ENCODE data around the gene ADAMTS9. TPM values are rescaled to one million over a fixed set of nuclear protein-coding genes. Genes with fewer than 3 reads are reported as not detected.

Gene ADAMTS9
- polyA plus RNA-seq, 12 donors: 58.0 to 123 (median 91.2) TPM; not detected in 1

DNA sequence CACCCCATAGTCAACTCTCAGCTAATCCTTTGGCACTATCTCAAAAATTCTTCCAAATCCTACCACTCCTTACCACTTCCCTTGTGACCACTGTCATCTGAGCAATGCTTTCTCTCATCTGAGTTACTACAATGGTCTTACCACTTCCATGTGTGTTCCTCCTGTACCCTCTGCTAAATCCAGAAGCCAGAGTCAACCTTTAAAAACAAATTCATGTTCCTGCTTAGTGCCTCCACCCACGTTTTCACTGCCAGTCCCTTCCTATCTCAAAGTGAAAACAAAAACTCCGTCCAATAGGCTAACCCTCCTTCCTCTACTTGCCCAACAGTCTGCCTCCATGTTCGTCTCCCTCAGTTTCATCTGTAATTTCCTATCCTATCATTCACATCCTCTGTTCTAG, 109.0 kb downstream of the ADAMTS9 start:
- DNase-seq: no peak

DNA sequence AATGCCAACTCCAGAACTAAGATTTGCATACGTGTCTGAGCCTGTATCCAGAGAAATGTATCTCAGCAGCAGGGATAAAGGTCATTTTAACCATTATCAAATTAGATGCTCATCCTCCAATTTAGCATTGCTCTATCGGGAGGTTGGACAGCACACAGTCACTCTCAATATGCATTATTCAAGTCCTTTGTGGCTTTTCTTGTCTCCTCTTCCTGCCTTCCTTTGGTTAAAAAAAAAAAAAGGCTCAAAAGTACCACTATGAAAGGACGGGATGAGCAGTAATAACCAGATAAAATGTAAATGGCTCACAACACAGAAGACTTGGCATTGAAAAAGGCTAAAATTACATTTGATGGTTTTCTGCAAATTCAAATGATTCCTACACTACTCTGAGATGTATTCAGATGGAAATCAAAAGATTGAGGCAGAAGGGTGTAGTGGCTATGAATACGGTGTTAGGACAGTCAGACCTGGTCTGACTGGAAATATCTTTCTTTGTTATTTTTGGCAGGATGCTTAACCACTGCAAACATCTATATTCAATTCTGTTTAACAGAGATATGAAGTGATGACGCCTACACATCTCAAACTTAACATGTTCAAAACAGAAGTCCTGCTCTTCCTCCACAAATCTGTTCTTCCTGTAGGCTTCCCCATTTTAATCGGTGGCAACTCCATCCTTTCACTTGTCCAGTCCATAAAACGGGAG, 109.6 kb downstream of the ADAMTS9 start:
- DNase-seq: no peak

DNA sequence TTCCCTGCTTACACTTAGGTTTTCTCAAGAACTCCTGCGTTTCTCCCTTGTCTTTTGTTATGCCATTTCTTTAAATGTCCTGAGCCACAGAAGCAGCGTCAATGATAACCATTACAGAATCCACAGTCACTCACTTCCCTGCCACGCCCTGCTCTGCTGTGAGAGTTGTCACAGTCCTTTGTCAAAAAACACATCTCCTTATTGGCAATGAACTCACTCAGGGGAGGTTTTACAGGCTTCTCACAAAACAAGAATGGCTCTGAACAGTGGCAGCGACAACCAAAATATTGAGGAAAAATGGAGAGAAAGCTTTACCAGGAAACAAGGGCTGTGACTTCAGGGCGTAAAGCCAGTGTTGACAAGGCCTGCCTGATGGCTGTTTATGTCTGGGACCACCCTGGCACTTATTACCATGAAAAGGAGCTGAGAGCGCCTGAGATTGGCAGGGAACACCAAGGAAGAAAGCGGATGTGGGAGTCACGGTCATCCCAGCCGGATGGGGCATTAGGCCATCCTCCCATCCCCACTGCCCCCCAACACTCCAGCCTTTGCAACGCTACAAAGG, 111.5 kb downstream of the ADAMTS9 start:
- no peak for DNase-seq

DNA sequence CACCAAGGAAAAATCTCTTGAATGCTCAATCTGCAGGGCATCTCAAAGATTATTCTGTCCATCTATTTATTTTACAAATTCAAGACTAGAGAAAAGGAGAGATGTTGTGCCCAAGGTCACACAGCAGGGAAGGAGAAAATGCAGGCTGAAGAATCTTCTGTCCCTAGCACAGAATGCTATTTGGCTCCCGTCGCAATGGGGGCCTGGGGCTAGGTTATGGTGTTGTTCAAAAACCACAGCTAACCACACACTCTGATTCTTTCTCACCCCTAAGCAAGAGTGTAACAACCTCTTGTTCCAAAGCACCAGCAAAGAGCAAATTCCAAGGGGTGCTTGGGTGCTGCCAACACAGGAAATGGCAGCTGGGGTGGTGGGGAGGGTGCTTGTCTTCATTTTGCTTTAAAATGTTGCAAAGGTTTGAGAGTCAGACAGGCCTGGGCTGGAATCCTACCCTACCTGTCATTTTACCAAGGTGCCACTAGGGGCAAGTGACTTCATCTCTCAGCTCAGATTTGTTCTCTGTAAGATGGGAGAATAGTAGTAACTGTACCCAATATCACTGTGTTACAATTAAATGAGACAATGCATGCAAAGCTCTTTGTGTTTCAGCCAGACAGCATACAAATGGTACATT, 112.5 kb downstream of the ADAMTS9 start:
- DNase-seq: no peak

DNA sequence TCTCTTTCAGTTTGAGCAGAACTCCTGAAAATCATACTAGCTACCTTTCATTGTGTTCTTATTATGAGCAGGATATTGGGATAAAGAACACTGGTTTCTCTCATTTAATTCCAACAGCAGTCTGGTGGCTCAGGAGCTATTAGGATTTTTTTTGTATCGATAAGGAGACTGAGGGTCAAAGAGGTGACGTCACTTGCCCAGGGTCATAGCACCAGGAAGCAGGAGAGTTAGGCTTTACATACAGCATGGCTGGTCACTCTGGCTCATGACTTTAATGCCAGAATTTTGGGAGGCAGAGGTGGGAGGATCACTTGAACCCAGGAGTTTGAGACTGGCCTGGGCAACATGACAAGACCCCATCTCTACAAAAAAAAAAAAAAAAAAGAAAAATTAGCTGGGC, 113.6 kb downstream of the ADAMTS9 start:
- no peak for DNase-seq

DNA sequence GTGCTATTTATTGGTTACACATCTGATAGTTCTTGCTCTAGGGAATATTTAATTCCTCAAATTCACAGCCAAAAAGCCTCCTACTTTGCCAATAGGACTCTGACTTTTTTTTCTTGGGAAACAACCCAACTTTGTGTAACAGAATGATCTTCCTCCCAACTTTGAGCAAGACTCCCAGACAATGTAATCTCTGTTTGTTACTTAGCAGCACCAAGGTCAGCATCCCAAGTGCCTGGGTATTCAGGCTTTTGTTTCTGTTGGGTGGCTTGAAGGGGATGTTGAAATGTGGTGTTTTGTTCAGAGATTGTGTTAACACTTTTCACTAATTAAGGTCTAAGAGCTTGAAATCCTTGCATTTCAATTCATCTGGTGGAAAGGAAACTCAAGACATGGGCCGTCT, 115.8 kb downstream of the ADAMTS9 start:
- DNase-seq: no peak

DNA sequence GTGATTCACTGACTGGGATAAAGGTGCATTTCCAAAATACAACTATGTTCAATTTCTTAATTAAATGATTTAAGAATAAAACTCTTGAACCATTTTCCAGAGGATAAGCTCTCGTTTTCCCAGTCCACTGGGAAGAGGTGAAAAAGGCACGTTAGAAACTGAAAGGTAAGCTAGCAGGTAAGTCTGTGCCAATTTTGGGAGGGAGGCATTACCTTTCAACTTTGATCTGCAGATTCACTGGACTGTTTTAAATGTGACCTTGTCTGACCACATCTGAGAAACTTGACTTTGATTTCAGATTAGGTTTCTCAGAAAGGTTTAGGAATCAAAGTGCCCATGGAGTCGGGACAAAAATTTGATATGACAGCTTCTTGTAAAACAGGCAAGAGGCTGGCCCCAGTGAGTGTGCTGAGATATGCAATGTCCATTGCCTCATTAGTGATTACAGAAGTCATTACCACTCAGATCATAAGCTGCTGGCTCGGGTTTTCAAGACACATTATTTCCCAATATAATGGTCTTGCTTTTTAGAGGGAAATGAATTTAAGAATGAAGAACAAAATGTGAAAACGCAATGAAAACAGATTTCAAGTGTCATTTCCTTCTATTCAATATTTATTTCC, 118.8 kb downstream of the ADAMTS9 start:
- DNase-seq: no peak

DNA sequence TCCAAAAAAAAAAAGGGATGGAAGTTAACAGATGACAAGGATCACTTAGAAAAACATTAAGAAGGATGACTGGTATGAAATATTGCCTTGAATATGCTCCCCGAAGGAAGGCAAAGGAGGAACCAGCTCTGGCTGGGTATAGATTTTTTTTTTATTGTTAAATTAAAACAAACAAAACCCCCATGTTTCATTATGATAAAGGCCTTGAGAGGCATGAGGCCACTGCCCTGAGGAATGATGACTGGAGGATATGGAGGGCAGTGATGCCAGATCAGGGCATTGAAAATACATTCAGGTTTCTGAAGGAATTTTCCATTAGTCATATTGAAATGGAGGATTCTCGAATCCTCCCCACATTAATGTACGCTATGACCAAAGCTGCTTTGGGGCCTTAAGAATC, 120.9 kb downstream of the ADAMTS9 start:
- no peak for DNase-seq

DNA sequence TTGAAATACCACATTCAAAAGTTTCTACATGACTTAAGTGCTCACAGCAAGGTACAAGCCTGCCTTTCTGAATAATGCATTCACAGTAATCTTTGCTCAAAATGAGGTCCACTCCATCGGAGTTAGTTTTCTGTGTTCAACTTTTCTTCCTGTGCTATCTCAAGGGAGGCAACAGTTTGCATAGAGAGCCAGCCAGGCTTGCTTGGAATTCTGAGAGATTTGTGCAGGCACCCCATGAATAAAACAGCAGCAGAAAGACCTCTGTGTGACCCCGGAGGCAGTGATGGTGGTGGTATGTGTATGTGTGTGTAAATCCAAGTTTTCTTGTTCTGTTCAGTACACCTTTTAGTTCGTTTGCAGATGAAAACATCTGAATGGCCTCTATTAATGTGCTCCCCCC, 124.0 kb downstream of the ADAMTS9 start:
- no peak for DNase-seq

DNA sequence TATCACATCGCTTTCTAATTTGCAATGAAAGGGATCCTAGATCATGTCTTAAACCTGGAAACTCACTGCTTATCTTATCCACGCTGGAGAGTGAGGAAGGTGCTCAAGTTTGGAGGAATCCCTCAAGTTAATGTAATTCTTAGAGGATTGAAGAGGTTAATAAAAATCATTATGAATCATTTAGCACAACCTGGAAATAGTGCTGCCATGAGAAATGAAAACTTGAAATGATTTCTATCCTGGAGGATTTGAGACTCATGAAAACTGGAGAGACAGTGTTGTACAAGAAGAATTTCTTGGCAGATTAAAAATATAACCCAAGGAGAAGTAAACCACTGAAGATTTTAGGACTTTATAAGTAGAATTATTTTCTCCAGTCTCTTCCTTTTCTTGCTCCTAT, 125.9 kb downstream of the ADAMTS9 start:
- no peak for DNase-seq

DNA sequence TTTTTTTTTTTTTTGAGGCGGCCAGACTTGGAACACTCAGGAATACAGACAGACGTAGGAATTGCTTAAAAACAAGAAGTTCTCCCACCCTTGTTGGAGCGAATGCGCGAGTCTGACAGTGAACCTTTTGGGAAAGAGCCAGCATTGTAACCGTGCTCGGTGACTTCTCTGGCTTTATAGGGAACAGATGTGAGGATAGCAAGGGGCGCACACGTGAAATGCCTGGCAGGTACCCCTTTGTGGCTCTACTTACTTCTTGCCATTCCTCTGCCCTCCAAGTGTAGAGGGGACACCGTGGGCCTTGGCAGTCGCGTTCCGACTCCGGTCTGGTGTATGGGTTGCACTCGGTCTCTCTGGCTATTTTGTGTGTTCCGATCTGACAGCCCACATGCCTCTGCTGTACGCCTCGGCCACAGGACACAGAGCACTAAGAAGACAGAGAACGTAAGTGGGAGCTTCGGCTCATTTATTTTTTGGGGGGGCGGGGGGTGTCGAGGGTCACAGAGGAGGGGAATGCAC, 126.4 kb downstream of the ADAMTS9 start:
- DNase-seq: peak; percentile 78

DNA sequence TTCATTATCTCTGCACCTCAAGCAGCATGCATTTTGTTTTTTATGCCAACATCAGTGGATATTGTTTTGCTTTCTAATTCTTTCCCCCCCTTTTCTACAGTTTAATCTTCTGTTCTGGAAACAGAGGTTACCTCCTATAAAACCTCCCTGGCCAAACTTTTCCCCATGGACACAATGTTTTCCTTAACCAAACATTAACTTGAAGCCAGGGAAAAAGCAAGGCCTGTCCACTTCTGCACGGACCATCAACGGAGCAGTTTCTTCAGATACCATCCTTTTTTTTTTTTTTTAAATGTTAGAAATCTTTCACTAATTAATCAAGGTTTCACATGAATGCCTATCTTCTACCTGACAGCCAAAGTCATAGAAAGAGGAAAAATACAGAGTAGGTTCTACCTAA, 127.0 kb downstream of the ADAMTS9 start:
- DNase-seq: no peak

DNA sequence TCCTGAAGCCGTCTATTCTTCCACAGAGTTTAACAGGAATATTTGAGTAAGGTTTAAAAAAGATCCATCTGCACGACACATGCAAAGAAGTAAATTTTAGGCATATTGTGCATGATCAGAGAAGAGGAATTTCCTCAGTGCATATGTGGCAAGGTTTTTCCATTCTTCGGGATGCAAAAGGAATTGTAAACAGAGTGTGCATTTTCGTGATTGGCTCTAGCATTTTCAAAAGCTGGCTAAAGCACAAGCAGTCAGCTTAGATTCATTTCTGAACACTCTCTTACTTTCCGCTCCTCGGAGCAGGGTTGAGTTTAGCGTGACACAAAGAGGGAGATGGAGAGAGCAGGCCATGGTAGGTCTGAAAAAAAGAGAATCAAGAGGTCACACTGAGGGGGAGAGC, 128.2 kb downstream of the ADAMTS9 start:
- peak; percentile 57 for DNase-seq

DNA sequence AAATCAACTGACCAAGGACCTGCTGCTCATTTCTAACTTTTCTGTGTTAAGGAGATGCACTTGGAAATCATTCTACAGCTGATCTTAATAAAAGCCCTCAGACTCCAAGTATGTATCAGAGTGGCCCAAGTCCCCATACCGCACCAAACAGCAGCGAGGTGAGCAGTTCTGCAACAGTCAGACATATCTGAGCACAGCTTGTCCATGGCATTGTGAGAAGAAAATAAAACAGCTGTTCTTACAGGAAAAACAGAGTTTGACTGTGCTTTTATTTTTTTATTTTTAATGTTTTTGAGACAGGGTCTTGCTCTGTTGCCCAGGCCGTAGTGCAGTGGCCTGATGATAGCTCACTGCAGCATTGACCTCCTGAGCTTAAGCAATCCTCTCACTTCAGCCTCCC, 131.8 kb downstream of the ADAMTS9 start:
- DNase-seq: no peak

DNA sequence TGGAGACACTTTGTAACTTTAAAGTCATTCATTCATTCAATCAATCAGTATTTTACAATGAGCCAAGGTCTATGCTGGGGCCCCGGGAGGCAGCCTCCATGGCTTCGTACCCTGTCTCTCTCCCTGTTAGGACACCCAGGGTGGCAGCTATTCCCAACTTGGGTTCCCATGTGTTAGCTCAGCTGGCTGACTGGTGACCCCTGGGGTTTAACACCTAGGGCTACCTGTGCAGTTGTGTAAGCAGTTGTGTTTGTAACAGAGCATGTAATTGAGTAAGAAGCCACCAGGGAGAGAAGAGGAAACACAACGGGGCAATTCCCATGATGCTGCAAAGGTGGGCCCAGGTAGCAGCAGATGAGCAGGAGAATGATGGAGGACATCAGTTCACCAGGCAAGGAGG, 132.4 kb downstream of the ADAMTS9 start:
- no peak for DNase-seq

DNA sequence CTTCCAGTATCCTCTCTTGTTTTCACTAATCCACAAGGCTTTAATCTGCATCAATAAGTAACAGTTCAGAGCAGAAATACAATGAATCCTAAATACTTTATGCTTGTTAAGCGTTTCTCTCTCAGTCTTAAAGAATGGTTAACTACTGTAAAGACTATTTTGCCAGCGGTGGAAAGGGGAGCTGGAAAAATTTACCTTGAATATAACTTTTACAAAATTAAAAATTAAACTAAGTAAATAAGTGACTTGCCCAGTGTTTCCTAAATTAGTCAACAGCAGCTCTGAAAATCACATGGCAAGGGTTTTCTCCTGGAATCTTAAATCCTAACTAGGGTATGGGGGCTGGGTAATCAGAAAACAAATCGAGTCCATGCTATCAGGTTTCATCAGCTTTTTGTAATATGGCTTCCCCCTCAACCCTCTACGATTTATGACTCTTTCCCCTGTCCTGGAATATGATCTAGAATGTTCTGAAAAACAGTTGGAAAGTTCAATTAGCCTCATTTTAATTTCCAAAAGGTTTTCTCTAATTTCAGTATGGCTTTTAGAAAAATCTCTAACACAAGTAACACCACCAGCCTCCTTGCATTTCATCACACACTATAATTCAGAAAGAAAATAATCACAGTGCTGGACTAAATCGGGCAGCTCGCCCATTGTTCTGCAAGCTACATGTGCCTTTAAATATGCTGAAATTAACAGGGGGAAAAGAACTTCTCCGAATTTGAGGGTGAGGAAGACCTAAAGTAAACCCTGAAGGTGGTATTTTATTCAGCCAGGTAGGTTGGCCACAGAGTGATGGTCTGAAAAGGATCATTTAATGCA, 133.5 kb downstream of the ADAMTS9 start:
- no peak for DNase-seq

DNA sequence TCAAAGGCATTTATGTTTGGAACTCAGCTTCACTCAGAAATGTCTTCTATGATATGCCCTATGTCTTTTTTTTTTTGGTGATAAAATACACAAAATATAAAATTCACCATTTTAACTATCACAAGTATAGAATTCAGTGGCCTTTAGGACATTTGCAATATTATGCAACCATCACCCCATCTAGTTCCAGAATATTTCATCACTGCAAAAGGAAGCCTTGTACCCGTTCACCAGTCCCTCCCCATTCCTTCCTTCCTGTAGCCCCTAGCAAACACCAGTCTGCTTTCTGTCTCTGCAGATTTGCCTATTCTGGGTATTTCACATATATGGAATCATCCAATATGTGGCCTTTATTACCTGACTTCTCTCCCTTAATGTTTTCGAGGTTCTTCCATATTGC, 134.8 kb downstream of the ADAMTS9 start:
- no peak for DNase-seq

DNA sequence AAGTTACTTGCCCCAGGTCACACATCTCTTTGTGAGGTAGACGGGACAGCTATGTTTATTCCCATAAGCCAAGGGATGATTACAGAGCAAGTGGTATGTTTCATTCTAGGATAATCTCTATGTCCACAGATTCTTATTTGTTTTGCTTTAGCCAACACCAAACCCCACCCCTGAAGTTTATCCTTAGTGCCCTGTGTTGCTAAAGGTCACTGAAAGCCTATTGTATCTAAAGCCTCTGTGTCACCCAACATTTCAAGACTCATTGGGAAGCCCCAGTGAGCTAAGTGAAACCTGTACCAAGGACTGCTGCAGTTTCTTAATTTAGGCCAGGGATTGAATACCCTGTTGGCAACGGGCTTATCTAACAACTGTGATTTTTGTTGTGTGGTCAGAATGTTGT, 135.6 kb downstream of the ADAMTS9 start:
- no peak for DNase-seq

DNA sequence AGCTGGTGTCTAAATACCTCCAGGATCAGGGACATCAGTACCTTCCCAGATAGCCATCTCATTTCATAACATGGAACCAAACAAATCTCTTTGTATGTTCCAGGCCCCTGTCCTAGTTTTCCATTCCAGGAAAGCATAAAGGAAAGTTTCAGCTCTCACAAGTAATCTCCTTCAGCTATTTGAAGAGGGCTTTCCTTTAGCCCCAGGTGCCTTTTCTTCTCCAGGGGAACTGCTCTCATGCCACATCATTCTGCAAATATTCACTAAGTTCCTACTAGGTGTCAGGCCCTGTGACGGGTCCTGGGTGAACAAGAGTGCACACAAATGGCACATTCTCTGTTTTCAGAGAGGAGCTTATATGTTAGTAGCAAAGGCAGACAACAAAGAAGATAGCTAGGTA, 136.1 kb downstream of the ADAMTS9 start:
- DNase-seq: no peak

DNA sequence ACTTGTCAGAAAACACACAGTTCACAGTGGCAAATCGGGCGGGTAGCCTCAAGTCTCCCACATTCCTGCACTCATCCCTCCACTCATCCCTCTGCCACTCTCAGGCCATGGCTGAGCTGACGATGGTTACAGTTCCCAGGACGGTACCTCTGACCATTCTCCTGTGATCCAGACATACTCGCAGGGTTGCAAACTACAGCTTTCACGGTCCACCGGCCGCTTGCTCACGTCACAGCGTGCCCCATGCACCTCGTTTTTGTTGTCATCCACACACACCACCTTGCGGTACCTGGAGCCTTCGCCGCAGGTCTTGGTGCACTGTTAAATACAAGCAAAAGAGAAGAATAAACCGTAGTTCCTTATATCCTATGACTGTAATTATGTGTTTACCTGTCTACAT, 137.1 kb downstream of the ADAMTS9 start:
- no peak for DNase-seq

DNA sequence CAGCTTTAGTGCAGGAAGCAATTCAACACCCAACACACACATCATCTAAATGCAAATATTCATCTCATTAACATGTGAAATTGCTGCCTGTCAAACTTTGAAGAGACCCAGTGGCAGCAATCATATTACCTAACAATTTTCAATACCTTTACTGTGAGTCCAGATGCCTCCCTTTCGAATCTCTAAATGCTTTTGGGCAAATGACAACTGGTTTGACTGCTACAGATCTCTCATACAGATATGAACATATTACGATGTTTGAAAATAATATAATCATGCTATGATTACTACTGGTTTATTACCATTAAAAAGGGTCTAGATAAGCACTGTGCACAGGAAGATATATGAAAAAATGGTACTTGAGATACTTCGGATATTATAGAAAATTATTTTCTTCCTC, 137.9 kb downstream of the ADAMTS9 start:
- DNase-seq: no peak
